Panc1 (cell line): ENCODE data around the gene RLBP1. TPM values are rescaled to one million over a fixed set of nuclear protein-coding genes. Genes with fewer than 3 reads are reported as not detected.

ENCODE experiments used
- ATAC-seq: fragments of 200-7000 bp; cut with Tn5 transposase; 2 replicates; pipeline ENCODE4 v1.9.1; 2020; ENCODE audit warnings: mild to moderate bottlenecking, moderate library complexity
- BruUV-seq: library from RNA; stranded (reverse); fragments of 400-500 nt; replicated peaks from 2 replicates; lab custom pipeline; 2021; lab: Mats Ljungman, UMichigan
- CTCF ChIA-PET: fragments of 300-600 bp; sonication (Branson Sonifier 250); formaldehyde crosslinking; loops from one replicate; lab custom pipeline; 2022; ENCODE audit warnings: antibody characterized with exemption; lab: Charles Lee
- POLR2A ChIA-PET: fragments of 300-600 bp; sonication (Branson Sonifier 250); formaldehyde crosslinking; loops from one replicate; lab custom pipeline; 2022; ENCODE audit warnings: antibody characterized with exemption; lab: Charles Lee
- DNase-seq: peaks from one replicate; pipeline ENCODE4 v3.0.0-alpha.2; 2010; ENCODE audit warnings: low read depth, low spot score
- H3K27ac ChIP-seq: 2 replicates; pipeline ENCODE4 v1.5.1; 2011; ENCODE audit warnings: mild to moderate bottlenecking, low read length, inconsistent platforms
- H3K27me3 ChIP-seq: fragments of 200-500 bp; sonication (Bioruptor generic); 2 replicates; pipeline ENCODE4 v1.6.0; 2014; ENCODE audit warnings: low read length, inconsistent platforms; ENCODE audit not compliant: control insufficient read depth, insufficient read depth
- H3K36me3 ChIP-seq: fragments of 200-500 bp; sonication (Bioruptor generic); 2 replicates; pipeline ENCODE4 v1.5.1; 2014; ENCODE audit warnings: inconsistent platforms, mild to moderate bottlenecking, low read length, moderate library complexity; ENCODE audit not compliant: control insufficient read depth, insufficient read depth
- H3K4me1 ChIP-seq: 2 replicates; pipeline ENCODE4 v1.5.1; 2011; ENCODE audit warnings: inconsistent platforms, mild to moderate bottlenecking, low read length, moderate library complexity; ENCODE audit not compliant: control insufficient read depth, insufficient read depth
- H3K4me3 ChIP-seq, 2 experiments: 2 replicates each; pipeline ENCODE4 v1.5.1; 2011 to 2012; ENCODE audit warnings: low read depth in 2 of 2, low read length in 2 of 2, mild to moderate bottlenecking in 2 of 2, inconsistent platforms in 1 of 2, moderate library complexity in 1 of 2
- H3K9me3 ChIP-seq: fragments of 200-500 bp; sonication (Bioruptor generic); 2 replicates; pipeline ENCODE4 v1.5.1; 2014; ENCODE audit warnings: low read depth, mild to moderate bottlenecking, inconsistent platforms, low read length, moderate library complexity; ENCODE audit not compliant: control insufficient read depth, insufficient read depth
- POLR2AphosphoS5 ChIP-seq: IDR thresholded peaks from 2 replicates; pipeline ENCODE4 v1.6.1; 2012; ENCODE audit warnings: mild to moderate bottlenecking, low read depth, low read length, moderate library complexity
- SIN3A ChIP-seq: IDR thresholded peaks from 2 replicates; pipeline ENCODE4 v1.6.1; 2012; ENCODE audit warnings: low read depth, mild to moderate bottlenecking, low read length, moderate library complexity, borderline replicate concordance; ENCODE audit not compliant: insufficient read depth
- TCF7L2 ChIP-seq: IDR thresholded peaks from 2 replicates; pipeline ENCODE4 v1.6.1; 2011; ENCODE audit warnings: mild to moderate bottlenecking, low read depth, low read length, inconsistent platforms
- in situ Hi-C: cut with HindIII; loops from 2 replicates; pipeline ENCODE4 v1.10.0; 2016; ENCODE audit warnings: low sequenced_read_pairs, low pct_unique_long_range_greater_than_20kb
- intact Hi-C: fragments of 100-400 bp; cut with micrococcal nuclease; formaldehyde crosslinking; loops from one replicate; pipeline ENCODE4 v1.10.0; 2022; ENCODE audit not compliant: unreplicated experiment
- total RNA-seq: library from RNA; stranded (reverse); gene quantifications from one replicate; pipeline ENCODE4 v1.2.1, GENCODE V29; 2021; ENCODE audit not compliant: unreplicated experiment
- TF ChIP-seq, protein P1 (sequence below), 2 experiments: IDR thresholded peaks; 2 replicates each; pipeline ENCODE4 v1.6.1; 2011 to 2012; ENCODE audit warnings: low read depth in 2 of 2, control low read depth in 1 of 2, low read length in 1 of 2, mild to moderate bottlenecking in 1 of 2, moderate library complexity in 1 of 2; ENCODE audit not compliant: insufficient read depth in 1 of 2
- TF ChIP-seq, protein P2 (sequence below): fragments of 450-650 bp; IDR thresholded peaks from 2 replicates; pipeline ENCODE4 v1.5.1; 2017; ENCODE audit warnings: mild to moderate bottlenecking

Gene RLBP1
- total RNA-seq, 1 experiment from 2014 or later = not detected

DNA sequence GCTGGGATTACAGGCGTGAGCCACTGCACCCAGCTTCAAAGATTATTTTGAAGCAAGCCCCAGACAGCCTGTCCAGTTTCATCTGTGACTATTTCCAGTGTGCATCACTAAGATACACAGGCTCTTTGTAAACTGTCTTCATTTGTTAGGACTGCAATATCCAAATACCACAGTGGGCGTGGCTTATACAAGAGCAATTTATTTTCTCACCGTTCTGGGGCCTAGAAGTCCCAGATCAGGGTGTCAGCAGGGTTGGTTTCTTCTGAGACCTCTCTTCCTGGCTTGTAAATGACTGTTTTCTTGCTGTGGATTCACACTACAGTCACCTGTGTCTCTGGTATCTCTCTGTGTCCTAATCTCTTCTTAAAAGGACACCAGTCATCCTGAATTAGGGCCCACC is 59.7 kb downstream of the RLBP1 start:
- H3K27ac ChIP-seq = no peak overlapping the region
- no peak overlapping the region for H3K4me3 ChIP-seq
- intact Hi-C loops (no loop called here), in situ Hi-C loops (no loop called here)
- DNase-seq = no peak
- no TSS peak for BruUV-seq
- no peak for ATAC-seq
- no peaks in the 10 kb centered on the region; the same call in 1 of the 2 replicates for H3K36me3 ChIP-seq
- ChIA-PET POLR2A (no interaction called here), CTCF (no interaction called here)
- peaks cover 5% of the 10 kb centered on the region for H3K4me1 ChIP-seq
- no peaks in the 10 kb centered on the region for H3K27me3 ChIP-seq
- TF ChIP-seq, protein P1, sequence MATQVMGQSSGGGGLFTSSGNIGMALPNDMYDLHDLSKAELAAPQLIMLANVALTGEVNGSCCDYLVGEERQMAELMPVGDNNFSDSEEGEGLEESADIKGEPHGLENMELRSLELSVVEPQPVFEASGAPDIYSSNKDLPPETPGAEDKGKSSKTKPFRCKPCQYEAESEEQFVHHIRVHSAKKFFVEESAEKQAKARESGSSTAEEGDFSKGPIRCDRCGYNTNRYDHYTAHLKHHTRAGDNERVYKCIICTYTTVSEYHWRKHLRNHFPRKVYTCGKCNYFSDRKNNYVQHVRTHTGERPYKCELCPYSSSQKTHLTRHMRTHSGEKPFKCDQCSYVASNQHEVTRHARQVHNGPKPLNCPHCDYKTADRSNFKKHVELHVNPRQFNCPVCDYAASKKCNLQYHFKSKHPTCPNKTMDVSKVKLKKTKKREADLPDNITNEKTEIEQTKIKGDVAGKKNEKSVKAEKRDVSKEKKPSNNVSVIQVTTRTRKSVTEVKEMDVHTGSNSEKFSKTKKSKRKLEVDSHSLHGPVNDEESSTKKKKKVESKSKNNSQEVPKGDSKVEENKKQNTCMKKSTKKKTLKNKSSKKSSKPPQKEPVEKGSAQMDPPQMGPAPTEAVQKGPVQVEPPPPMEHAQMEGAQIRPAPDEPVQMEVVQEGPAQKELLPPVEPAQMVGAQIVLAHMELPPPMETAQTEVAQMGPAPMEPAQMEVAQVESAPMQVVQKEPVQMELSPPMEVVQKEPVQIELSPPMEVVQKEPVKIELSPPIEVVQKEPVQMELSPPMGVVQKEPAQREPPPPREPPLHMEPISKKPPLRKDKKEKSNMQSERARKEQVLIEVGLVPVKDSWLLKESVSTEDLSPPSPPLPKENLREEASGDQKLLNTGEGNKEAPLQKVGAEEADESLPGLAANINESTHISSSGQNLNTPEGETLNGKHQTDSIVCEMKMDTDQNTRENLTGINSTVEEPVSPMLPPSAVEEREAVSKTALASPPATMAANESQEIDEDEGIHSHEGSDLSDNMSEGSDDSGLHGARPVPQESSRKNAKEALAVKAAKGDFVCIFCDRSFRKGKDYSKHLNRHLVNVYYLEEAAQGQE (IDR thresholded peaks at IDR 0.05; ENCODE audit: insufficient read depth in 1 of 2, low read depth in 2 of 2, low read length in 1 of 2) = no peak
- TF ChIP-seq SIN3A = no peak
- TF ChIP-seq, protein P2, sequence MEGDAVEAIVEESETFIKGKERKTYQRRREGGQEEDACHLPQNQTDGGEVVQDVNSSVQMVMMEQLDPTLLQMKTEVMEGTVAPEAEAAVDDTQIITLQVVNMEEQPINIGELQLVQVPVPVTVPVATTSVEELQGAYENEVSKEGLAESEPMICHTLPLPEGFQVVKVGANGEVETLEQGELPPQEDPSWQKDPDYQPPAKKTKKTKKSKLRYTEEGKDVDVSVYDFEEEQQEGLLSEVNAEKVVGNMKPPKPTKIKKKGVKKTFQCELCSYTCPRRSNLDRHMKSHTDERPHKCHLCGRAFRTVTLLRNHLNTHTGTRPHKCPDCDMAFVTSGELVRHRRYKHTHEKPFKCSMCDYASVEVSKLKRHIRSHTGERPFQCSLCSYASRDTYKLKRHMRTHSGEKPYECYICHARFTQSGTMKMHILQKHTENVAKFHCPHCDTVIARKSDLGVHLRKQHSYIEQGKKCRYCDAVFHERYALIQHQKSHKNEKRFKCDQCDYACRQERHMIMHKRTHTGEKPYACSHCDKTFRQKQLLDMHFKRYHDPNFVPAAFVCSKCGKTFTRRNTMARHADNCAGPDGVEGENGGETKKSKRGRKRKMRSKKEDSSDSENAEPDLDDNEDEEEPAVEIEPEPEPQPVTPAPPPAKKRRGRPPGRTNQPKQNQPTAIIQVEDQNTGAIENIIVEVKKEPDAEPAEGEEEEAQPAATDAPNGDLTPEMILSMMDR = no peak
- TF ChIP-seq TCF7L2 = no peak
- TF ChIP-seq POLR2AphosphoS5 = no peak
- H3K9me3 ChIP-seq = no peaks in the 10 kb centered on the region

Other genes starting within 250 kb of the RLBP1 start
- gene ABHD2, start 133.1 kb downstream of the RLBP1 start, total RNA-seq = 95.0 TPM
- gene FANCI, start 22.4 kb upstream of the RLBP1 start, total RNA-seq = 96.2 TPM
- 95.2 TPM for gene POLG, start 113.2 kb upstream of the RLBP1 start, total RNA-seq